Islet precursor cell (in vitro differentiated cells): ENCODE results near the gene BCO1.
"Not testable (repeated sequence)": the region's sequence is repeated elsewhere in the genome, so short reads cannot be mapped to it uniquely, and the experiment has no call there.

Experiments
- DNase-seq: peaks from one replicate; pipeline ENCODE4 v3.0.0-alpha.2; 2018

The BCO1 gene

DNA sequence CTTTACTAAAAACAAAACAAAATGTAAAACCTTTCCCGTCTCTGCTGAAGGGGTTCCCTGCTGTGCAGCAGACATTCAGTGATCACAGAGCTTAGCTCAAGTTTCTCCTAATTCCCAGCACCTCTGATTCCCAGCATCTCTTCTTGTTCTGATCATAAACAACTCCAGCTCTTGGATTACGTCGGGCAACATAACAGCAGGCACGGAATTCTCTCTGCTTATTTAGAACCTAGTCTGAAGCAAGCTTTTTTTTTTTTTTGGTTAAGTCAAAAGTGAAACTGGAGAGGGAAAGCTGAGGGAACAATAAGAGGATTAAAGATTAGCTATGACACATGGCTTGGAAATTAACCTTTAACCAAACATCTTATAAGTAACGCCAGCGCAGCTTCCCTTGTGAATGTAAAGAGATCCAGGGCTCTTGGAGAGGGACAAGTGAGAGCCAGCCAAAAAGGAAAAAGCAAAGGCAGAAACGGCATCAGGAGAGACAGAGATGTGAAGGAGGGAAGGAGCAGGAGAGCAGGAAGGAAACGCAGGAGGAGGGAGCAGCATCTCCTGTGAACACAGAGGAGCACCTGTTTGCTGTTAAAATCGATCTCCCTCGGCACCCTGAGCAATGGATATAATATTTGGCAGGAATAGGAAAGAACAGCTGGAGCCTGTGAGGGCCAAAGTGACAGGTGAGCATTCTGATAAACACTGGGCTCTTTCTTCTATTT lies at the start of gene BCO1:
Gene BCO1, plus strand, starts transcription at position 394 of the 716 bp plus-strand sequence. Its CDS starts 220 bp downstream, at position 614.
- DNase-seq, result no peak

DNA sequence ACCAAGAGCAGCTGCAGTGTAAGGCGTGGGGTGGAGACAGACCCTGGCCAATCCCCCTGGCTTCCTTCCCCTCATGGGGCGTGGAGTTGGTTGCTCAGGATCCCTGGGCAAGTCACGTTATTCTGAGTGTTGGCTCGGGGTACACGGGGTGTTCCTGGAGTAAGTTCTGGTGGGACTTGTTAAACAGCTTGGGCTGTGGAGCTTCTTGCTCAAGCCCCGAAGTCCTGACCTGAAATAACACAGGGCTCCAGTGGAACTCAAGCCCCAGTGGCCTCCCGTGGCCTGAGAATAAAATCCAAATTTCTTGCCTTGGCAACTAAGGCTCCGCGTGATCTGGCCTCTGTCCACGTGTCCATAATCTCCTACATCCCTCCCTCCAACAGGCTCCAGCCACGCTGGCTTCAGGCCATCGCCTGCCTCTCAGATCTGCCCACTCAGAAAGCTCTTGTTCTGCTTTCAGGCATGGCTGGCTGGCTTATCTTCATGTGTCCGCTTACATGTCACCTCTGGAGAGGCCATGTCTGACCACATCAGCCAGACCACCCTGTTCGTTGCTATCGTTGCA lies 49.3 kb upstream of the BCO1 start:
- DNase-seq, result no peak

- DNase-seq, result no peak
Observed at GRCh38 chr16:81190667-81191066, 47.8 kb upstream of the BCO1 start.

- DNase-seq, result no peak
Observed at GRCh38 chr16:81195885-81196534, 42.5 kb upstream of the BCO1 start.

GRCh38 chr16:81198635-81199034 lies 39.9 kb upstream of the BCO1 start:
- no peak for DNase-seq

DNA sequence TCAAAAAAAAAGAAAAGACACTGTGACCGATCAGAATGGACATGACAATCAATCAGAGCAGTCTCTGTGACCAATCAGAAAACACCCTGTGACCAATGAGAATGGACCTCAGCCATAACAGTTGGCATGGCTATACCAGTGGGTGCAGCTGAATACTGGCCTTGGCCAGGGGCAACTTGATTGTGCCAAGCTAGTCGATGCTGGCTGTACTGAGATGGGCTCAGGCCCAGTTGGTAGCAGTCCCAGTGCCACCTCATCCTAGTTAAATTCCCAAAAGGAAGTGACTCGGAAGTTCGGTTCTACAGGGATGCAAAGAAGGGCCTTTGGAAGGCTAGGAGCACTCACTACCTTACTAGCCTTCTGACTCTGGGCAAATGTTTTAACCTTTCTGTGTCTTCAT lies 37.2 kb upstream of the BCO1 start:
- DNase-seq, result no peak

DNA sequence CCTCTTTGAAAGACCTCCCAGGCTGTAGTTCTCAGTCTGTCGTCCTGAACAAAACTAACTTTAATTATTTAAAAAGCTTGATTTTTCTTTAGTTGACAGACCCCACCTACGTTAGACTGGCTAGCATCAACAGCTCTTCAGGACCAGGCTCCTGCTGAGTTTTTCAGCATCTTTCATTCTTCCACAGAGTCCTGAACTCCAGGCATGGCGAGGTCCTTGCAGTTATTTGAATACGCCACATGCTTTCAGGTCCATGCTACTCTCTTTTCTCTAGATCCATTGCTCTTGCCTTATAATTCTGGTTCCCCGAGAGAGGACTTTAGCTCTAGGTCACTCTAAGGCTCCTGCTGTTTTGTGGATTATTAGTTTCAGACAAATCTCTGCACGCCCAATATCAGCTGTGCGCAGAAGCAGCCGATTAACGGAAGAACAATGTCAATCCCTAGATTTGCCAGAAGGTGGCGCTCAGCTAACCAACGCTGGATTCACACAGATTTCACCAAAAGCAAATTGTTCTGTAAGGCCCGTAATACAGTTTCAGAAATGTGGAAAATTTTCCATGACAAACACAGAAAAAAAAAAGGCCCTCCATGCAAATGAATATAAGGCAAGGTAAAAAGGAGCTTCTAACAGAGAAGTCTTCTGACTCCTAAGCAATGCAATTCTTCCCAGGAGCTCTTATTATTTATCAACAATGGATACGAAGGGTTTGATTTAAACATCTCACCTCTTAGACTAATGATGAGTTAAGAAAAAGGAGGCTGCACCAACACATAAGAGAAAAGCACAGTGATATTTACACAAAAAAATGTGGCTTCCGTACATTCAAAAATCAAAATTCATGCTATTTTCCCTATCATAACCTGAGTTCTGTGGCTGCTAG lies 33.5 kb upstream of the BCO1 start:
- DNase-seq, result peak; percentile 63

DNA sequence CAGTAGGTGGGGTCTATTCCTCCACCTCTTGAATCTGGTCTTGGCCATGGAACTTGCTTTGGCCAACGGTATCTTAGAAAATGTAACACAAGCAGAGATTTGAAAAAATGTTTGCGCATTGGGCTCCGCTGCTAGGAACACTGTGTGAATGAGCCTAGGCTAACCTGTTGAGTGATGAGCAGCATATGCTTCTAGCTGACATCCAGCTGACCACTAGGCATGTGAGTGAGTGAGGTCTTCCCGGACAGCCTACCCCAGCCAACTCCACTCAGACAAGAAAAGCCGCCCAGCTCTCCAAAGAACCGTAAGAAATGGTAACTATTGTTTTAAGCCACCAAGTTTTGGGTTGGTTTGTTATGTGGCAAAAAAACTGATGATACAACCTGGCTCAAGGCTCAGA lies 31.4 kb upstream of the BCO1 start:
- DNase-seq, result peak; percentile 63

GRCh38 chr16:81210807-81211206 lies 27.7 kb upstream of the BCO1 start:
- DNase-seq, result no peak

- DNase-seq, result peak; percentile 57
Observed at GRCh38 chr16:81212830-81213465, 25.5 kb upstream of the BCO1 start.

DNA sequence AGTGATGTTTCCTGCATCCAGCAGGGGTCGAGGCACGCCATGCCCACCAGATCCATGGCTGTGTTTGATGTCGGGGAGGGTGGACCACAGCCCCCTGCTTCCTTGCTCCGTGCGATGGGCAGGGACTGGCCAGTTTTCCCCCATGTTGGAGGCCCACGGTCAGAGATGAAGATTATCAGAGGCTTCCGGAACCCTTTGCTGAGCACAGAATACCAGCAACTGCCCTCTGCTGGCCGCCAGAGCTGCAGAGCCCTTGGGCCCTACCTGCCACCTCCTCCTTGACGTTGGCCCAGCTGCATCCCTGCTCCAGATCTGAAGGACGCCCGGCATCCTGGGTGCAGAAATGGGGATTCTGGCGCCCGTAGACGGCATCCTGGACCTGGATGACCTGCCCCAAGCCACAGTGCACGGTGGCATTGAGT lies 23.7 kb upstream of the BCO1 start:
- DNase-seq, result peak; percentile 73

DNA sequence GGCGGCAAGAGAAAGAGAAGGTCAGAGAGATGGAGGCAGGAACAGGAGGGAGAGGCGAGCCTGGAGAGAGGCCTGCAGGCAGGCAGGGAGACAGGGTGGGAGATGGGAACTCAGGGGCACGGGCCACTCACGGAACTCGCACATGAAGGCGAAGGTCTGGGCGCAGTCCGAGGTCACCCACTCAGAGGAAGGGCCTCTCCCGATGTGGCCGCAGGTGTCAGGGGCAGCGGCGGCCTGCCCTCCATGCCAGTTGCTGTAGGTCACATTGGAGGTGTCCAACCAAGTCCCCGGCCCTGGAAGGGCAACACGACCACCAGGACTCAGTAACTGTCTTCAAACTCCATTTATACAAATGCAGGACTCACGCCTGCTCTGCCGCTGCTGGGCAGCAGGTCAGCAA lies 22.4 kb upstream of the BCO1 start:
- no peak for DNase-seq

DNA sequence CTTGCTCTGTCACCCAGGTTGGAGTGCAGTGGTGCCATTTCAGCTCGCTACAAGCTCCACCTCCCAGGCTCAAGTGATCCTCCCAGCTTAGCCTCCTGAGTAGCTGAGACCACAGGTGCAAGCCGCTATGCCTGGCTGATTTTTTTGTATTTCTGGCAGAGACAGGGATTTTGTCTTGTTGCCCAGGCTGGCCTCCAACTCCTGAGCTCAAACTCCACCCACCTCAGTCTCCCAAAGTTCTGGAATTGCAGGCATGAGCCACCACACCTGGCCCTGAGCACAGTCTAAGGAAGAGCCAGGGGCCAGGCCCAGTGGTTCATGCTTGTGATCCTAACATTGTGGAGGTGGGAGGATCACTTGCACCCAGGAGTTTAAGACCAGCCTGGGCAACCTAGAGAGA lies 21.8 kb upstream of the BCO1 start:
- no peak for DNase-seq

DNA sequence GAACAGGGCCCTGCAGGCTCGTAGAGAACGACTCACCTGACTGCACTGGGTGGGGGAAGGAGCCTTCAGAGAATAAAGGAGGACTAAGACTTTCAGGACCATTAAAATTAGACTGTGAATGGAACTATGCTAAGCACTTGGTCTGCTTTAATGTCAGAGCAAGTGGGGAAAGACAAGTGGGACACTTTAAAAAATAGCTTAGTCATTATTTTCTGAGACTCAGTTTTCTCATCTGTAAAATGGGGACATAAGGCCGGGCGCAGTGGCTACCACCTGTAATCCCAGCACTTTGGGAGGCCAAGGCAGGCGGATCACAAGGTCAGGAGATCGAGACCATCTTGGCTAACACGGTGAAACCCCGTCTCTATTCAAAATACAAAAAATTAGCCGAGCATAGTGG lies 19.3 kb upstream of the BCO1 start:
- DNase-seq, result no peak

- DNase-seq, result no peak
Observed at GRCh38 chr16:81220349-81220748, 18.1 kb upstream of the BCO1 start.

- no peak for DNase-seq
Observed at GRCh38 chr16:81221731-81222130, 16.8 kb upstream of the BCO1 start.

- no peak for DNase-seq
Observed at GRCh38 chr16:81224824-81225223, 13.7 kb upstream of the BCO1 start.

GRCh38 chr16:81225697-81226096 lies 12.8 kb upstream of the BCO1 start:
- not testable (repeated sequence) for DNase-seq

- DNase-seq, result no peak
Observed at GRCh38 chr16:81227785-81228184, 10.7 kb upstream of the BCO1 start.

GRCh38 chr16:81229811-81230210 lies 8.7 kb upstream of the BCO1 start:
- no peak for DNase-seq

- no peak for DNase-seq
Observed at GRCh38 chr16:81231014-81231413, 7.5 kb upstream of the BCO1 start.

DNA sequence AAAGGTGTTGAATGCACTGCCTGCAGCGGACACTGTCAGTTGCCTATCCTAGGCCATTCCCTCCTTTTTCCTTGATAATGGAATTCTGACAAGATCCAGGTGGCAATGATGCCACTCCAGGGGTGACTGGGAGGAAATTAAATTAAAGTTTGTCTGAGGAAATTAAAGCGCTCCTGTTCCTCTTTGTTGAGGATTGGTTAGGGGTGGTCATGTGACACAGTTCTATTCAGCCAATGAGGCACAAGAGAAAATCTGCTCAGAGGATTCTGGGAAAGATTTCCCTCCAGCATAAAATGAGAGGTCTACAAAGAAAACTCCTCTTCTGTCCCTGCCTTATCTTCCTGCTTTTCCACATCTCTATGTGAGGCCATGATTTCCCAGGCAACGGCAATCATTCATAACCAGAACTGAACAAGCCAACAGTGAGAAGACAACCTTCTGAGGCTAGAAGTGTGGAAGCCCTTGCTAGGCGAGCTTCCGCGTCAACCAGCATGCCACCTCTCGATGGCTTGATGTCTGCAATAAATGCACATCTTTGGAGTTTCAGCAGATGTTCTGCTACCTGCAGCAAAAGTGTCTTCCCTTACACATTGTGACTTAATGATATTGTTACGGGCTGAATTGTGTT lies 5.6 kb upstream of the BCO1 start:
- no peak for DNase-seq
